ENCODE measurements around the gene GNRH2. TPM values are rescaled to one million over a fixed set of nuclear protein-coding genes. Genes with fewer than 3 reads are reported as not detected.

The GNRH2 gene
- total and polyA plus RNA-seq, 12 donors = 0.47 TPM; not detected in 11

DNA sequence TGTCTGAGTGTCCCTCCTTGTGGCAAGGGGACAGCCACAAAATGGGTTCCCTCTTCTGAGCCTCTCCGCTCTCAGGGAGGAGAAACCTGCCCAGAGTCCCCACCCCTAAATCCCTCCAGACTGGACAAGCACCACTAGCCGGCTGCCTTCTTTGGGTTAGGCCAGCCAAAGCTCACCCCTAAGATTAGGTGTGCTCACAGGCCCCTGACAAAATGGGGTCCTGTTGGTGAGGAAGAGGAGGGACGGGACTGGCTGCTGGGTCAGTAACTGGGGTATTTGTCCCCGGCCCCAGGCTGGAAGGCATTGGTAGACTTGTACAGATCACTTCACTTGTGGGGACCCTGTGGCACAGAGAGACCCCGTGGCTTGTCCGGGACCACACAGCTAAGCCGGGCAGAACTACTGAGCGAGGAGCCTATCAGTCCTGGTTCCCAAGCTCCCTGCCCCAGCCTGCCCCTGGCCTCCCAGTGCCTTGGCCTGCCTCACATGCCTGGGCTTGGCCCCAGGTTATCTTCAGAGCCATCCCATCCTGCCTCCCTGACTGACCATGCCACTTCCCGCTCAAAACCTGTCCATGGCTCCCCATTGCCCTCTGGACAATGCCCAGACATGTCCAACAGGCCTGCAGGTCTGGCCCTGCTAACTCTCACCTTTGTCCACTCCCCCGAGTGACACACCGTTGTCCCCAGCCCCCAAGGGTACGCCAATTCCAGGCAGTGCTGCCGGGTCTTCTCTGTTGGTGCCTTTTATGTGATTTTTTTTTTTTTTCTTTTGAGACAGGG is 51.6 kb downstream of the GNRH2 start:
- H3K4me1 ChIP-seq = peaks cover 0 to 16% (median 0%) of the 10 kb centered on the region in 9 donors
- H3K36me3 ChIP-seq = no peaks in the 10 kb centered on the region
- no peak overlapping the region for H3K27ac ChIP-seq
- 90 to 91% methylated on average over 13 of the region's 13 CpGs for WGBS, 2 donors
- intact Hi-C loops (cut with DNase I) = no loop called here
- no peaks in the 10 kb centered on the region for H3K9me3 ChIP-seq
- H3K27me3 ChIP-seq = peaks cover 0 to 49% (median 35%) of the 10 kb centered on the region in 7 donors
- TF ChIP-seq, protein P1, sequence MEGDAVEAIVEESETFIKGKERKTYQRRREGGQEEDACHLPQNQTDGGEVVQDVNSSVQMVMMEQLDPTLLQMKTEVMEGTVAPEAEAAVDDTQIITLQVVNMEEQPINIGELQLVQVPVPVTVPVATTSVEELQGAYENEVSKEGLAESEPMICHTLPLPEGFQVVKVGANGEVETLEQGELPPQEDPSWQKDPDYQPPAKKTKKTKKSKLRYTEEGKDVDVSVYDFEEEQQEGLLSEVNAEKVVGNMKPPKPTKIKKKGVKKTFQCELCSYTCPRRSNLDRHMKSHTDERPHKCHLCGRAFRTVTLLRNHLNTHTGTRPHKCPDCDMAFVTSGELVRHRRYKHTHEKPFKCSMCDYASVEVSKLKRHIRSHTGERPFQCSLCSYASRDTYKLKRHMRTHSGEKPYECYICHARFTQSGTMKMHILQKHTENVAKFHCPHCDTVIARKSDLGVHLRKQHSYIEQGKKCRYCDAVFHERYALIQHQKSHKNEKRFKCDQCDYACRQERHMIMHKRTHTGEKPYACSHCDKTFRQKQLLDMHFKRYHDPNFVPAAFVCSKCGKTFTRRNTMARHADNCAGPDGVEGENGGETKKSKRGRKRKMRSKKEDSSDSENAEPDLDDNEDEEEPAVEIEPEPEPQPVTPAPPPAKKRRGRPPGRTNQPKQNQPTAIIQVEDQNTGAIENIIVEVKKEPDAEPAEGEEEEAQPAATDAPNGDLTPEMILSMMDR (IDR thresholded peaks at IDR 0.05) = no peak
- ATAC-seq (no peak), DNase-seq (no peak)
- no peak overlapping the region for H3K4me3 ChIP-seq

Other genes starting within 250 kb of the GNRH2 start
- 1 to 10 TPM in 5 of 10 donors, under 1 TPM in 4, not detected in 1; 0.48 to 4.5 (median 1.4) TPM for gene CPXM1, start 243.0 kb upstream of the GNRH2 start, total RNA-seq
- 1 to 10 TPM; 1.2 to 4.9 TPM for gene CPXM1, start 243.0 kb upstream of the GNRH2 start, polyA plus RNA-seq
- gene C20orf141, start 228.6 kb upstream of the GNRH2 start, total RNA-seq = not detected
- not detected for gene C20orf141, start 228.6 kb upstream of the GNRH2 start, polyA plus RNA-seq
- not detected for gene TMEM239, start 227.3 kb upstream of the GNRH2 start, total RNA-seq
- not detected for gene TMEM239, start 227.3 kb upstream of the GNRH2 start, polyA plus RNA-seq
- gene PCED1A, start 203.0 kb upstream of the GNRH2 start, total RNA-seq = 10 to 100 TPM in 3 of 10 donors, 1 to 10 TPM in 7; 4.5 to 11.9 (median 6.5) TPM
- 10 to 100 TPM; 10.3 to 36.9 TPM for gene PCED1A, start 203.0 kb upstream of the GNRH2 start, polyA plus RNA-seq
- gene VPS16, start 202.9 kb upstream of the GNRH2 start, total RNA-seq = 10 to 100 TPM; 13.0 to 22.8 (median 19.3) TPM
- gene VPS16, start 202.9 kb upstream of the GNRH2 start, polyA plus RNA-seq = 10 to 100 TPM; 23.6 to 44.7 TPM
- gene PTPRA, start 170.1 kb upstream of the GNRH2 start, total RNA-seq = 10 to 100 TPM; 22.1 to 37.3 (median 30.1) TPM
- gene PTPRA, start 170.1 kb upstream of the GNRH2 start, polyA plus RNA-seq = 10 to 100 TPM in 1 of 2 donors, 1 to 10 TPM in 1; 8.9 to 16.7 TPM
- gene MRPS26, start 2.4 kb downstream of the GNRH2 start, total RNA-seq = 10 to 100 TPM; 39.1 to 60.8 (median 51.5) TPM
- gene MRPS26, start 2.4 kb downstream of the GNRH2 start, polyA plus RNA-seq = 100 to 1,000 TPM; 115 to 119 TPM
- gene OXT, start 28.0 kb downstream of the GNRH2 start, total RNA-seq = 1 to 10 TPM in 1 of 10 donors, under 1 TPM in 2, not detected in 7; 0.56 to 1.3 (median 0.59) TPM
- under 1 TPM in 1 of 2 donors, not detected in 1; 0.35 TPM for gene OXT, start 28.0 kb downstream of the GNRH2 start, polyA plus RNA-seq
- not detected for gene AVP, start 41.1 kb downstream of the GNRH2 start, total RNA-seq
- gene AVP, start 41.1 kb downstream of the GNRH2 start, polyA plus RNA-seq = not detected
- 10 to 100 TPM; 22.1 to 32.4 (median 27.9) TPM for gene FASTKD5, start 116.2 kb downstream of the GNRH2 start, total RNA-seq
- 10 to 100 TPM in 1 of 2 donors, 1 to 10 TPM in 1; 7.5 to 22.7 TPM for gene FASTKD5, start 116.2 kb downstream of the GNRH2 start, polyA plus RNA-seq
- 1 to 10 TPM; 3.0 to 5.9 (median 4.0) TPM for gene UBOX5, start 116.2 kb downstream of the GNRH2 start, total RNA-seq
- 1 to 10 TPM; 2.1 to 3.3 TPM for gene UBOX5, start 116.2 kb downstream of the GNRH2 start, polyA plus RNA-seq
- gene LZTS3, start 129.9 kb downstream of the GNRH2 start, total RNA-seq = 10 to 100 TPM in 4 of 10 donors, 1 to 10 TPM in 6; 7.1 to 27.0 (median 9.7) TPM
- 1 to 10 TPM; 7.9 to 9.1 TPM for gene LZTS3, start 129.9 kb downstream of the GNRH2 start, polyA plus RNA-seq
- gene DDRGK1, start 161.1 kb downstream of the GNRH2 start, total RNA-seq = 10 to 100 TPM; 25.2 to 48.4 (median 29.4) TPM
- 10 to 100 TPM; 31.0 to 77.1 TPM for gene DDRGK1, start 161.1 kb downstream of the GNRH2 start, polyA plus RNA-seq
- 10 to 100 TPM; 15.8 to 26.3 (median 21.5) TPM for gene ITPA, start 165.9 kb downstream of the GNRH2 start, total RNA-seq
- 10 to 100 TPM; 51.1 to 53.6 TPM for gene ITPA, start 165.9 kb downstream of the GNRH2 start, polyA plus RNA-seq
- 1 to 10 TPM in 1 of 10 donors, under 1 TPM in 9; 0.06 to 1.6 (median 0.45) TPM for gene SLC4A11, start 195.6 kb downstream of the GNRH2 start, total RNA-seq
- gene SLC4A11, start 195.6 kb downstream of the GNRH2 start, polyA plus RNA-seq = under 1 TPM; 0.19 to 0.51 TPM

Measured in heart right ventricle (tissue), 16 donors.